Ovary (tissue), 3 donors: ENCODE results near the gene TUNAR.

Experiments used
- POLR2A ChIP-seq: fragments of 450-650 bp; IDR thresholded peaks from one replicate; pipeline ENCODE4 v1.6.1; 2017; ENCODE audit warnings: antibody characterized with exemption, mild to moderate bottlenecking, moderate library complexity
- TF ChIP-seq, protein P1 (sequence below), 3 donors: fragments of 450-650 bp in 2 of 3; fragments of 200-600 bp in 1 of 3; IDR thresholded peaks; one replicate each; pipeline versions ENCODE4 v1.5.1 to v1.8.0; 2016 to 2022; ENCODE audit warnings: antibody characterized with exemption in 3 of 3, mild to moderate bottlenecking in 1 of 3
- donor health status: DM: no; HTN: no; CAD: no.

DNA sequence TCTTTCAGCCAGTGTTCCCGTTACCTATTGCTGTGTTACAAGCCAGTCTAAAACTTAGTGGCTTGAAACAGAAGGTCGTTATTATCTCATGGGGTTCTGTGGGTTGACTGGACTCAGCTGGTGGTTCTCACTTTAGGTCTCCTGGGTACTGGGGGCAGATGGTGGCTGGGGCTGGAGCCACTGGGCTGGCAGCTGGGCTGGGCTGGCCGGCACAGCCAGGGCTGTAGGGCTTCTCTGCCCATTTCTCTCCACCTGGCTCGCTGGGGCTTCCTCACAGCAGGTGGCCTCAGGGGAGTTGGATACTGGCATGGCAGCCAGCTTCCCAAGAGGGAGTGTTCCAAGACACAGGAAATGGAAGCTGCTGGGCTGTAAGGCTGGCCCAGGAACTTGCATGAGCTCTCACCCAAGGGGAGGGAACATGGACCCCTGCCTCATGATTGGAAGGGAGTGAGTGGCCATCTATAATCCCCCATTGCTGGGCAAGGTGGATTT, 27.0 kb downstream of the TUNAR start:
- TF ChIP-seq, protein P1, sequence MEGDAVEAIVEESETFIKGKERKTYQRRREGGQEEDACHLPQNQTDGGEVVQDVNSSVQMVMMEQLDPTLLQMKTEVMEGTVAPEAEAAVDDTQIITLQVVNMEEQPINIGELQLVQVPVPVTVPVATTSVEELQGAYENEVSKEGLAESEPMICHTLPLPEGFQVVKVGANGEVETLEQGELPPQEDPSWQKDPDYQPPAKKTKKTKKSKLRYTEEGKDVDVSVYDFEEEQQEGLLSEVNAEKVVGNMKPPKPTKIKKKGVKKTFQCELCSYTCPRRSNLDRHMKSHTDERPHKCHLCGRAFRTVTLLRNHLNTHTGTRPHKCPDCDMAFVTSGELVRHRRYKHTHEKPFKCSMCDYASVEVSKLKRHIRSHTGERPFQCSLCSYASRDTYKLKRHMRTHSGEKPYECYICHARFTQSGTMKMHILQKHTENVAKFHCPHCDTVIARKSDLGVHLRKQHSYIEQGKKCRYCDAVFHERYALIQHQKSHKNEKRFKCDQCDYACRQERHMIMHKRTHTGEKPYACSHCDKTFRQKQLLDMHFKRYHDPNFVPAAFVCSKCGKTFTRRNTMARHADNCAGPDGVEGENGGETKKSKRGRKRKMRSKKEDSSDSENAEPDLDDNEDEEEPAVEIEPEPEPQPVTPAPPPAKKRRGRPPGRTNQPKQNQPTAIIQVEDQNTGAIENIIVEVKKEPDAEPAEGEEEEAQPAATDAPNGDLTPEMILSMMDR (IDR thresholded peaks at IDR 0.05): no peak
- TF ChIP-seq POLR2A: no peak
